ENCODE measurements around the gene AP1AR. TPM values are rescaled to one million over a fixed set of nuclear protein-coding genes. Genes with fewer than 3 reads are reported as not detected.

Gene AP1AR
- total RNA-seq, 4 donors from 2014 or later, result 13.4 to 22.7 (median 15.6) TPM

DNA sequence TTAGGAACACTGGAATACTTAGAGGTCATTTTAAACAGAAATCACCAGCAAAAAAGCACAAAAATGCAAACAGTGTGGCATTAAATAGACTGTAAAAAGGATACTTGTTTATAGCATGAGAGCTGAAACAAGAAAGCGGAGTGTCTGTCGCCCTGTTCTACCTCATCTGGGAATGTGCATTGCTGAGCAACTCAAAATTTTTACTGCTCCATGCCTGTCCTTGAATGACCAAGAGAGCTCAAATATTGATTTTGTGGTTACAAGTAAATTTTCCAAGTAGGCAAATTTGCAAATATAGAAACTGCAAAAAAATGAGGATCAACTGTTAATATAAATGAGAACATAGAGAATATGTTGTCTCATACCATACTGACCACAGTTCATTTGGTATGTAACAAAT is 25.5 kb downstream of the AP1AR start:
- Histone ChIP-seq H3K4me3 (no peak overlapping the region), H3K4me1 (no peaks in the 10 kb centered on the region), H3K27ac (no peak overlapping the region), H3K9me3 (no peaks in the 10 kb centered on the region), H3K27me3 (no peaks in the 10 kb centered on the region), H3K36me3 (peaks cover 19% of the 10 kb centered on the region)
- WGBS, result 95% methylated on average over 2 of the region's 2 CpGs
- no peak for DNase-seq (ENCODE audit: low spot score in 2 of 2)
- TF ChIP-seq POLR2A (IDR thresholded peaks at IDR 0.05) (no peak), EP300 (IDR thresholded peaks at IDR 0.05) (no peak)

GRCh38 chr4:112266823-112267222 is 35.2 kb downstream of the AP1AR start:
- DNase-seq (ENCODE audit: low spot score in 2 of 2), result no peak
- Histone ChIP-seq H3K36me3 (peaks cover 39% of the 10 kb centered on the region), H3K4me3 (no peak overlapping the region), H3K27ac (no peak overlapping the region), H3K9me3 (no peaks in the 10 kb centered on the region), H3K4me1 (peaks cover 4% of the 10 kb centered on the region), H3K27me3 (no peaks in the 10 kb centered on the region)
- TF ChIP-seq POLR2A (IDR thresholded peaks at IDR 0.05) (no peak), POLR2AphosphoS5 (IDR thresholded peaks at IDR 0.05) (no peak), CTCF (IDR thresholded peaks at IDR 0.05) (peak in 1 of 2 donors; percentile 14), EP300 (IDR thresholded peaks at IDR 0.05) (no peak)
- 68% methylated on average over 2 of the region's 2 CpGs for WGBS

DNA sequence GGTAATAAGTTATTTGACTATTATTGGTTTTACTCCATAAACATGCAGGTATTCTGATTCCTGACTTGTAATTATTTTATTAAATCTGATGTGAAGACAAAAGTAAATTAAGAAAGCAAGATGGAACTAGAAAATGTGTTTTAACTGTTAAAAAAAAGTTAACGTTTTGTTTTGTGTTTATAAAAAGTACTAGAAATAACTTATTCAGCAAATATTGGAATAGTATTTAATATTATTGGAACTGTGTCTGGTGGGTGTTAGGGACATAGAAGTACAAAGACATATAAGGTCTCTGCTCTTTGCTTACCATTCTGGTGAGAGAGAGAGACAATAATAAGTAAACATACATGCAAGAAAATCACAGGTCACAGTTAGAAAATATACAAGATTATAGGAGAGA is 38.5 kb downstream of the AP1AR start:
- Histone ChIP-seq H3K27ac (no peak overlapping the region), H3K36me3 (peaks cover 22% of the 10 kb centered on the region), H3K4me3 (no peak overlapping the region), H3K4me1 (peaks cover 4% of the 10 kb centered on the region), H3K27me3 (no peaks in the 10 kb centered on the region), H3K9me3 (no peaks in the 10 kb centered on the region)
- no peak for DNase-seq (ENCODE audit: low spot score in 2 of 2)
- WGBS, result 82% methylated on average over 1 of the region's 1 CpG
- no peak for TF ChIP-seq POLR2AphosphoS5 (IDR thresholded peaks at IDR 0.05)
- TF ChIP-seq POLR2A (IDR thresholded peaks at IDR 0.05), result no peak
- TF ChIP-seq CTCF (IDR thresholded peaks at IDR 0.05), result no peak
- TF ChIP-seq EP300 (IDR thresholded peaks at IDR 0.05), result no peak

GRCh38 chr4:112270640-112271421 is 39.2 kb downstream of the AP1AR start:
- WGBS, result 78% methylated on average over 8 of the region's 8 CpGs
- Histone ChIP-seq H3K4me3 (no peak overlapping the region), H3K27ac (peak overlapping the region; percentile 36), H3K9me3 (no peaks in the 10 kb centered on the region), H3K4me1 (peaks cover 4% of the 10 kb centered on the region), H3K36me3 (peaks cover 14% of the 10 kb centered on the region), H3K27me3 (no peaks in the 10 kb centered on the region)
- no peak for DNase-seq (ENCODE audit: low spot score in 2 of 2)
- no peak for TF ChIP-seq POLR2A (IDR thresholded peaks at IDR 0.05)
- TF ChIP-seq POLR2AphosphoS5 (IDR thresholded peaks at IDR 0.05), result no peak
- no peak for TF ChIP-seq EP300 (IDR thresholded peaks at IDR 0.05)
- no peak for TF ChIP-seq CTCF (IDR thresholded peaks at IDR 0.05)

DNA sequence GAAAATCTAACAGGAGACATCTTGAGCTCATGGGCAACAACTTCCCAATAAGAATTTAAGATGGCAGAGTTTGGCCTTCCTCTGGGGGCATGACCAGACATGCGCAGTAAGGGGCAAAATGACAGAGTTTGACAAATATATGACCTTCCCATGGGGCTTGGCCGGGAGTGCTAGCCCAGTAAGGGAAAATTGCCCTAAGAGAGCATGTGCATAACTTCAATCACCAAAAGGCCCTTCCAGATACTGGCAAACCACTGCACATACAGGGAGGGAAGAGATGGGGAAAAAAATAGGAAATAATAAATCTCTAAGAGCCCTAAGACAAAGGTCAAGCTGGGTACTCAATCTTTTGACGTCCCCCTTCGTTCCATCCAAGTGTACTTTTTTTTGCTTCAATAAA is 40.7 kb downstream of the AP1AR start:
- no peak for DNase-seq (ENCODE audit: low spot score in 2 of 2)
- H3K27me3 ChIP-seq, result no peaks in the 10 kb centered on the region
- peaks cover 15% of the 10 kb centered on the region for H3K4me1 ChIP-seq
- peaks cover 10% of the 10 kb centered on the region for H3K36me3 ChIP-seq
- no peaks in the 10 kb centered on the region for H3K9me3 ChIP-seq
- H3K27ac ChIP-seq, result no peak overlapping the region
- H3K4me3 ChIP-seq, result no peak overlapping the region
- no peak for TF ChIP-seq CTCF (IDR thresholded peaks at IDR 0.05)
- TF ChIP-seq POLR2AphosphoS5 (IDR thresholded peaks at IDR 0.05), result no peak
- no peak for TF ChIP-seq POLR2A (IDR thresholded peaks at IDR 0.05)
- no peak for TF ChIP-seq EP300 (IDR thresholded peaks at IDR 0.05)
- 93% methylated on average over 4 of the region's 4 CpGs for WGBS

Data from suprapubic skin (tissue), 4 donors.